A549 (cell line): ENCODE data around the gene ZNF107. TPM values are rescaled to one million over a fixed set of nuclear protein-coding genes. Genes with fewer than 3 reads are reported as not detected.

ENCODE experiments used
- ATAC-seq, 2 experiments: fragments of 200-7000 bp in 1 of 2; fragments of >200 bp in 1 of 2; cut with Nextera tagmentation in 1 of 2; cut with Tn5 transposase in 1 of 2; 3 replicates each; pipeline versions ENCODE4 v1.8.0 to v1.9.1; 2018 to 2020; ENCODE audit warnings: mild to moderate bottlenecking in 1 of 2, moderate library complexity in 1 of 2
- CTCF ChIA-PET: fragments of 300-600 bp; sonication (Branson Sonifier 250); formaldehyde crosslinking; extraction: SDS; loops from one replicate; lab custom pipeline; 2021; ENCODE audit warnings: antibody characterized with exemption, inconsistent platforms; lab: Yijun Ruan, JAX
- POLR2A ChIA-PET: fragments of 350-600 bp; formaldehyde crosslinking; extraction: SDS; loops from one replicate; lab custom pipeline; 2021; ENCODE audit warnings: antibody characterized with exemption, inconsistent platforms; lab: Yijun Ruan, JAX
- DNase-seq, 2 experiments: peaks; one replicate each; pipeline versions ENCODE4 v3.0.0 to v3.0.0-alpha.2; 2011 to 2016; ENCODE audit warnings: low read depth in 1 of 2, low spot score in 1 of 2
- FAIRE-seq: peaks from 2 replicates; lab custom pipeline; 2011; peaks lifted over from hg19 to GRCh38; lab: Jason Lieb, UNC
- H3K27ac ChIP-seq, 2 experiments: fragments of >200 bp; sonication (Bioruptor Twin); formaldehyde crosslinking; 3 replicates each; pipeline ENCODE4 v1.5.1; 2016 to 2017
- H3K4me1 ChIP-seq: fragments of >200 bp; sonication (Bioruptor Twin); formaldehyde crosslinking; 3 replicates; pipeline ENCODE4 v1.6.1; 2016
- H3K4me2 ChIP-seq: fragments of >200 bp; sonication (Bioruptor Twin); formaldehyde crosslinking; 3 replicates; pipeline ENCODE4 v1.6.1; 2016
- H3K4me3 ChIP-seq: fragments of >200 bp; sonication (Bioruptor Twin); formaldehyde crosslinking; 3 replicates; pipeline ENCODE4 v1.5.1; 2016
- H3K9me3 ChIP-seq: fragments of >200 bp; sonication (Bioruptor Twin); formaldehyde crosslinking; 3 replicates; pipeline ENCODE4 v1.6.1; 2016
- CHD4 ChIP-seq: fragments of 200-600 bp; sonication (generic); IDR thresholded peaks from 2 replicates; pipeline ENCODE4 v1.6.1; 2016; ENCODE audit warnings: antibody characterized with exemption, mild to moderate bottlenecking, borderline replicate concordance
- GATA3 ChIP-seq: IDR thresholded peaks from 2 replicates; pipeline ENCODE4 v1.6.1; 2012; ENCODE audit warnings: borderline replicate concordance
- HEYL ChIP-seq: fragments of 250-450 bp; sonication (Bioruptor Pico); IDR thresholded peaks from 2 replicates; pipeline ENCODE4 v1.8.0; 2021; ENCODE audit warnings: mild to moderate bottlenecking, moderate library complexity
- HOXB13 ChIP-seq: fragments of 250-450 bp; sonication (Bioruptor Pico); IDR thresholded peaks from 2 replicates; pipeline ENCODE4 v1.5.0; 2020; ENCODE audit warnings: low read depth, mild to moderate bottlenecking, moderate library complexity
- KDM1A ChIP-seq: fragments of 200-600 bp; sonication (generic); IDR thresholded peaks from 2 replicates; pipeline ENCODE4 v1.6.1; 2016; ENCODE audit warnings: low read depth, mild to moderate bottlenecking
- KDM5A ChIP-seq: fragments of 200-600 bp; sonication (generic); IDR thresholded peaks from 2 replicates; pipeline ENCODE4 v1.6.1; 2016; ENCODE audit warnings: antibody characterized with exemption, mild to moderate bottlenecking
- NR3C1 ChIP-seq: fragments of >200 bp; sonication (Bioruptor Twin); formaldehyde crosslinking; IDR thresholded peaks from 3 replicates; pipeline ENCODE4 v1.6.1; 2017
- POLR2A ChIP-seq: IDR thresholded peaks from 2 replicates; pipeline ENCODE4 v1.6.1; 2012; ENCODE audit warnings: mild to moderate bottlenecking, low read length
- POLR2AphosphoS2 ChIP-seq: conservative IDR thresholded peaks from 2 replicates; pipeline ENCODE4 v1.6.1; 2012; ENCODE audit warnings: low read length, improper control_type of control experiment, inconsistent platforms
- RARB ChIP-seq: fragments of 250-450 bp; sonication (Bioruptor Pico); IDR thresholded peaks from 2 replicates; pipeline ENCODE4 v1.8.0; 2021; ENCODE audit warnings: mild to moderate bottlenecking, moderate library complexity
- RCOR1 ChIP-seq: fragments of 150-350 bp; IDR thresholded peaks from 2 replicates; pipeline ENCODE4 v1.6.1; 2014; ENCODE audit warnings: antibody characterized with exemption, low read length, low read depth
- RFX5 ChIP-seq: fragments of 450-650 bp; IDR thresholded peaks from 2 replicates; pipeline ENCODE4 v1.7.1; 2014; ENCODE audit warnings: antibody characterized with exemption, mild to moderate bottlenecking, moderate library complexity
- SREBF2 ChIP-seq: fragments of 450-650 bp; IDR thresholded peaks from 2 replicates; pipeline ENCODE4 v1.6.1; 2014; ENCODE audit warnings: mild to moderate bottlenecking, moderate library complexity
- TP53 ChIP-seq: fragments of 250-450 bp; sonication (Bioruptor Pico); IDR thresholded peaks from 2 replicates; pipeline ENCODE4 v1.5.0; 2021; ENCODE audit warnings: mild to moderate bottlenecking, moderate library complexity
- ZC3H11A ChIP-seq: fragments of 450-650 bp; IDR thresholded peaks from 2 replicates; pipeline ENCODE4 v1.6.1; 2014; ENCODE audit warnings: antibody characterized with exemption, mild to moderate bottlenecking
- WGBS: methylation state at CpG from one replicate; pipeline ENCODE4 v1.1.6; 2017; ENCODE audit errors: missing lambda C conversion rate; 5-methylcytosine and 5-hydroxymethylcytosine counted together
- polyA plus RNA-seq, 4 experiments: library from polyadenylated mRNA; depleted of rRNA in 3 of 4; stranded (reverse); fragments of >200 nt; fragmentation: RNase III in 1 of 4; extraction: RNeasy Plus Mini Kit Qiagen cat#74134 plus additional on column Dnase treatment in 1 of 4; gene quantifications; 2 replicates in 3 of 4; 3 replicates in 1 of 4; pipeline ENCODE4 v1.2.3, GENCODE V29; 2011 to 2017
- TF ChIP-seq, protein P1 (sequence below): fragments of 150-350 bp; IDR thresholded peaks from 2 replicates; pipeline ENCODE4 v1.6.1; 2014; ENCODE audit warnings: low read depth, mild to moderate bottlenecking, low read length
- TF ChIP-seq, protein P2 (sequence below): fragments of 450-650 bp; IDR thresholded peaks from 2 replicates; pipeline ENCODE4 v1.6.1; 2014; ENCODE audit warnings: antibody characterized with exemption
- TF ChIP-seq, protein P3 (sequence below): IDR thresholded peaks from 2 replicates; pipeline ENCODE4 v1.6.1; 2012
- TF ChIP-seq, protein P4 (sequence below): IDR thresholded peaks from 2 replicates; pipeline ENCODE4 v1.6.1; 2012
- TF ChIP-seq, protein P5 (sequence below): IDR thresholded peaks from 2 replicates; pipeline ENCODE4 v1.6.1; 2012; ENCODE audit warnings: low read depth, borderline replicate concordance
- TF ChIP-seq, protein P6 (sequence below): fragments of >200 bp; sonication (Bioruptor Twin); formaldehyde crosslinking; IDR thresholded peaks from 3 replicates; pipeline ENCODE4 v1.5.1; 2016

The ZNF107 gene
- polyA plus RNA-seq, 2 of the 4 experiments (the other 2 are of a cell fraction), result 3.4 to 4.9 TPM

DNA sequence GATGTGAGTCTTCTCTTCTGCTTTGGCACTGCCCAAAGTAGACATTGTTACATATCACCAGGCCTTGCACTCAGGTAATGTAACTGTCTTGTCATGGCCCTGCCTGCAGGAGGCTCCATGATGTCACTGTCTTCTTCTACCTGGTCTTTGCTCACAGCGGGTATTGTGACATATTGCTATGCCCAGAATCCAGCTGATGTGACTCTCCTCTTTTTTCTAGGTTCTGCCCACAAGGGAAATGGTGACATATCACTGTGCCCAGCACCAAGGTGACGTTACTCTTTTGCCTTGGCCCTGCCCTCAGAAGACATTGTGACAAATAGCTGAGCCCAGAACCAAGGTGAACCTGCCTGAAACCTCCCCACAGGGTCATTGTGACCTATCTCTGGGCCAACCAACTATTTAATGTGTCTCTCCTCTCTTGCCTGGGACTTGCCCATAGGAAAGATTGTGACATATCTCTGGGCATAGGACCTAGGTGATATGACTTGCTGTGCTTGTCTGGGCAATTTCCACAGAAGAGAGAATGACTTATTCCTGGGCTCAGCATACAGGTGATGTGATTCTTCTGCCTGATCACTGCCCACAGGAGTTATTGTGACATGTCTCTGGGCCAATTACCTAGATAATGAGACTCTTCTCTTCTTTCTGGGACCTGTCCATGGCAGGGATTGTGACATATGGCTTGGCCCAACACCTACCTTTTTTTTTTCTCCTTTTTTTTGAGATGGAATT, 26.5 kb upstream of the ZNF107 start (continued):
- TF ChIP-seq RARB (CRISPR knock-in tag), result no peak
- TF ChIP-seq, protein P1, sequence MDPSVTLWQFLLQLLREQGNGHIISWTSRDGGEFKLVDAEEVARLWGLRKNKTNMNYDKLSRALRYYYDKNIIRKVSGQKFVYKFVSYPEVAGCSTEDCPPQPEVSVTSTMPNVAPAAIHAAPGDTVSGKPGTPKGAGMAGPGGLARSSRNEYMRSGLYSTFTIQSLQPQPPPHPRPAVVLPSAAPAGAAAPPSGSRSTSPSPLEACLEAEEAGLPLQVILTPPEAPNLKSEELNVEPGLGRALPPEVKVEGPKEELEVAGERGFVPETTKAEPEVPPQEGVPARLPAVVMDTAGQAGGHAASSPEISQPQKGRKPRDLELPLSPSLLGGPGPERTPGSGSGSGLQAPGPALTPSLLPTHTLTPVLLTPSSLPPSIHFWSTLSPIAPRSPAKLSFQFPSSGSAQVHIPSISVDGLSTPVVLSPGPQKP, result no peak

DNA sequence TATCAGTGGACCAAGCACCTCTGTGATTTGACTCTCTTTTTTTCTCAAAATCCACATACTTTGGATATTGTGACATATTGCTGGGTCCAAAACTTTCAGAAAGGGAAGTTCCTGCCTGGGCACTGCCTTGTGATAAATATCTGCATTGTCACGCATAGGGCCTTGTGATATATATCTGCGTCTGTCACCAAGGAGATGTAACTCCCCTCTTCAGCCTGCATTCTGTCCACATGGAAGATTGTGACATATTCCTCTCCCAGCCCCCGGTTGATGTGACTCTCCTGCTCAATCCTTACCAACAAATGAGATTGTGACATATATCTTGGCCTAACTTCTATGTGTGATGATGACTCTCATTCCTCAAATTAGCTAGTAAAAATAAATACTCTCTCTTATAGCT, 25.4 kb upstream of the ZNF107 start:
- H3K4me3 ChIP-seq, result no peak overlapping the region
- POLR2A ChIA-PET, result no interaction called here
- DNase-seq (no peak), FAIRE-seq (no peak), ATAC-seq (no peak)
- TF ChIP-seq ZC3H11A, result no peak
- TF ChIP-seq, protein P2, sequence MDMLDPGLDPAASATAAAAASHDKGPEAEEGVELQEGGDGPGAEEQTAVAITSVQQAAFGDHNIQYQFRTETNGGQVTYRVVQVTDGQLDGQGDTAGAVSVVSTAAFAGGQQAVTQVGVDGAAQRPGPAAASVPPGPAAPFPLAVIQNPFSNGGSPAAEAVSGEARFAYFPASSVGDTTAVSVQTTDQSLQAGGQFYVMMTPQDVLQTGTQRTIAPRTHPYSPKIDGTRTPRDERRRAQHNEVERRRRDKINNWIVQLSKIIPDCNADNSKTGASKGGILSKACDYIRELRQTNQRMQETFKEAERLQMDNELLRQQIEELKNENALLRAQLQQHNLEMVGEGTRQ, result no peak
- H3K27ac ChIP-seq, result no peak overlapping the region
- H3K4me1 ChIP-seq, result no peaks in the 10 kb centered on the region
- WGBS, result 15% methylated on average over 3 of the region's 3 CpGs
- CTCF ChIA-PET, result no interaction called here
- peaks cover 15% of the 10 kb centered on the region; the same call in 2 of the 3 replicates for H3K9me3 ChIP-seq
- H3K4me2 ChIP-seq, result no peak overlapping the region

DNA sequence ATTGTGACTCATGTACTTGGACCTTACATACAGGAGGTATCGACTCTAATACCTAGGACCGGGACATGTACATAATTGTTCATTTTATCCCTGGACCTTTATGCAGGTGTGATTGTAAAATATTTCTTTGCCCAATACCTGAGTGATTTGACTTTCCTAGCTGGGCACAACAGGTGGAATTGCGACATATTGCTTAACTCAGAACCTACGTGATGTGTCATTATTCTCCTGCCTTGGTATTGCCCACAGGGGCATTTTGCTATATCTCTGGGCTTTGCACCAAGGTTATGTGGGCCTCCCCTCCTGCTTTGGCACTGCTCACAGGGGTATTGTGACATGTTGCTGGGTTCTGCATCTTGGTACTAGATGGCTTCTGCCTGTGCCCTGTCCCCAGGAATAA, 23.9 kb upstream of the ZNF107 start:
- 9% methylated on average over 4 of the region's 4 CpGs for WGBS
- no peaks in the 10 kb centered on the region for H3K4me1 ChIP-seq
- H3K27ac ChIP-seq, result no peak overlapping the region
- no peak for TF ChIP-seq POLR2A
- TF ChIP-seq RCOR1, result no peak
- TF ChIP-seq, protein P3, sequence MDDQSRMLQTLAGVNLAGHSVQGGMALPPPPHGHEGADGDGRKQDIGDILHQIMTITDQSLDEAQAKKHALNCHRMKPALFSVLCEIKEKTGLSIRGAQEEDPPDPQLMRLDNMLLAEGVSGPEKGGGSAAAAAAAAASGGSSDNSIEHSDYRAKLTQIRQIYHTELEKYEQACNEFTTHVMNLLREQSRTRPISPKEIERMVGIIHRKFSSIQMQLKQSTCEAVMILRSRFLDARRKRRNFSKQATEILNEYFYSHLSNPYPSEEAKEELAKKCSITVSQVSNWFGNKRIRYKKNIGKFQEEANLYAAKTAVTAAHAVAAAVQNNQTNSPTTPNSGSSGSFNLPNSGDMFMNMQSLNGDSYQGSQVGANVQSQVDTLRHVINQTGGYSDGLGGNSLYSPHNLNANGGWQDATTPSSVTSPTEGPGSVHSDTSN, result no peak
- TF ChIP-seq RFX5, result no peak
- TF ChIP-seq HEYL, result no peak
- TF ChIP-seq POLR2AphosphoS2, result no peak
- no peak for TF ChIP-seq SREBF2
- TF ChIP-seq CHD4, result no peak
- TF ChIP-seq RARB (CRISPR knock-in tag), result no peak
- TF ChIP-seq, protein P1, result no peak
- TF ChIP-seq KDM1A, result no peak
- TF ChIP-seq, protein P4, sequence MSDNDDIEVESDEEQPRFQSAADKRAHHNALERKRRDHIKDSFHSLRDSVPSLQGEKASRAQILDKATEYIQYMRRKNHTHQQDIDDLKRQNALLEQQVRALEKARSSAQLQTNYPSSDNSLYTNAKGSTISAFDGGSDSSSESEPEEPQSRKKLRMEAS, result no peak
- no peak for TF ChIP-seq KDM5A
- TF ChIP-seq, protein P5, sequence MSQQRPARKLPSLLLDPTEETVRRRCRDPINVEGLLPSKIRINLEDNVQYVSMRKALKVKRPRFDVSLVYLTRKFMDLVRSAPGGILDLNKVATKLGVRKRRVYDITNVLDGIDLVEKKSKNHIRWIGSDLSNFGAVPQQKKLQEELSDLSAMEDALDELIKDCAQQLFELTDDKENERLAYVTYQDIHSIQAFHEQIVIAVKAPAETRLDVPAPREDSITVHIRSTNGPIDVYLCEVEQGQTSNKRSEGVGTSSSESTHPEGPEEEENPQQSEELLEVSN, result no peak
- TF ChIP-seq GATA3, result no peak
- TF ChIP-seq, protein P6, sequence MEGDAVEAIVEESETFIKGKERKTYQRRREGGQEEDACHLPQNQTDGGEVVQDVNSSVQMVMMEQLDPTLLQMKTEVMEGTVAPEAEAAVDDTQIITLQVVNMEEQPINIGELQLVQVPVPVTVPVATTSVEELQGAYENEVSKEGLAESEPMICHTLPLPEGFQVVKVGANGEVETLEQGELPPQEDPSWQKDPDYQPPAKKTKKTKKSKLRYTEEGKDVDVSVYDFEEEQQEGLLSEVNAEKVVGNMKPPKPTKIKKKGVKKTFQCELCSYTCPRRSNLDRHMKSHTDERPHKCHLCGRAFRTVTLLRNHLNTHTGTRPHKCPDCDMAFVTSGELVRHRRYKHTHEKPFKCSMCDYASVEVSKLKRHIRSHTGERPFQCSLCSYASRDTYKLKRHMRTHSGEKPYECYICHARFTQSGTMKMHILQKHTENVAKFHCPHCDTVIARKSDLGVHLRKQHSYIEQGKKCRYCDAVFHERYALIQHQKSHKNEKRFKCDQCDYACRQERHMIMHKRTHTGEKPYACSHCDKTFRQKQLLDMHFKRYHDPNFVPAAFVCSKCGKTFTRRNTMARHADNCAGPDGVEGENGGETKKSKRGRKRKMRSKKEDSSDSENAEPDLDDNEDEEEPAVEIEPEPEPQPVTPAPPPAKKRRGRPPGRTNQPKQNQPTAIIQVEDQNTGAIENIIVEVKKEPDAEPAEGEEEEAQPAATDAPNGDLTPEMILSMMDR, result no peak
- TF ChIP-seq TP53 (CRISPR knock-in tag), result no peak
- no peak for TF ChIP-seq NR3C1
- no peak for TF ChIP-seq HOXB13 (CRISPR knock-in tag)
- ATAC-seq (no peak), DNase-seq (no peak), FAIRE-seq (no peak)
- H3K4me2 ChIP-seq, result no peak overlapping the region
- ChIA-PET POLR2A (no interaction called here), CTCF (no interaction called here)
- no peak overlapping the region for H3K4me3 ChIP-seq
- peaks cover 6% of the 10 kb centered on the region; the same call in 1 of the 3 replicates for H3K9me3 ChIP-seq
